Vagina (tissue), 2 donors: ENCODE results near the gene USP54. TPM values are rescaled to one million over a fixed set of nuclear protein-coding genes. Genes with fewer than 3 reads are reported as not detected.

Experiments
- DNase-seq, 2 donors: peaks; one replicate each; pipeline ENCODE4 v3.0.0-alpha.2; 2017; ENCODE audit errors: extremely low spot score in 2 of 2
- H3K27ac ChIP-seq: fragments of 200-600 bp; sonication (generic); one replicate; pipeline ENCODE4 v1.5.1; 2019
- H3K27me3 ChIP-seq: fragments of 200-600 bp; sonication (generic); one replicate; pipeline ENCODE4 v1.5.1; 2019
- H3K36me3 ChIP-seq, 2 donors: fragments of 200-600 bp; sonication (generic); one replicate each; pipeline ENCODE4 v1.5.1; 2017 to 2019
- H3K4me1 ChIP-seq: fragments of 200-600 bp; sonication (generic); one replicate; pipeline ENCODE4 v1.5.1; 2019
- H3K4me3 ChIP-seq, 2 donors: fragments of 200-600 bp; sonication (generic); 1 replicate in 1 of 2; 2 replicates in 1 of 2; pipeline ENCODE4 v1.5.1; 2016 to 2019
- H3K9me3 ChIP-seq: fragments of 200-600 bp; sonication (generic); one replicate; pipeline ENCODE4 v1.5.1; 2019
- CTCF ChIP-seq, 3 experiments: fragments of 450-650 bp in 2 of 3; fragments of 200-600 bp in 1 of 3; sonication (generic) in 1 of 3; IDR thresholded peaks; one replicate each; pipeline ENCODE4 v1.5.1; 2017 to 2019; ENCODE audit warnings: antibody characterized with exemption in 3 of 3, mild to moderate bottlenecking in 2 of 3, moderate library complexity in 2 of 3
- POLR2A ChIP-seq, 2 donors: fragments of 450-650 bp; IDR thresholded peaks; one replicate each; pipeline ENCODE4 v1.6.1; 2017; ENCODE audit warnings: antibody characterized with exemption in 2 of 2, mild to moderate bottlenecking in 2 of 2, moderate library complexity in 2 of 2
- POLR2AphosphoS5 ChIP-seq, 2 donors: sonication (generic); formaldehyde crosslinking; IDR thresholded peaks; one replicate each; pipeline ENCODE4 v1.9.0; 2017; ENCODE audit warnings: antibody characterized with exemption in 2 of 2, mild to moderate bottlenecking in 2 of 2, low read depth in 1 of 2; ENCODE audit not compliant: insufficient read depth in 1 of 2
- intact Hi-C: fragments of 100-400 bp; cut with DNase I; formaldehyde crosslinking; loops from one replicate; pipeline ENCODE4 v1.15.1; 2023
- total RNA-seq: library from RNA; depleted of rRNA; stranded (reverse); fragments of >200 nt; gene quantifications from one replicate; pipeline ENCODE4 v1.2.3, GENCODE V29; 2016

USP54 gene
- total RNA-seq, 1 donor from 2014 or later: 27.7 TPM

GRCh38 chr10:73495884-73496674, 95.1 kb downstream of the USP54 start, which contains the start of gene PPP3CB:
TSS of gene PPP3CB (minus strand) at chr10:73496024. CDS start at chr10:73495889, 135 bp downstream.
- TF ChIP-seq CTCF (IDR thresholded peaks at IDR 0.05) (no peak), POLR2AphosphoS5 (IDR thresholded peaks at IDR 0.05; ENCODE audit: insufficient read depth in 1 of 2, low read depth in 1 of 2) (peak in 1 of 2 donors; percentile 40)
- peak in 1 of 2 donors; percentile 94 for DNase-seq
- intact Hi-C loops: loop anchor here (10.0 kb wide), 1 partner anchor 331 kb away; the partner anchor contains the start of genes ECD and FAM149B1
- Histone ChIP-seq H3K36me3 (peaks cover 0 to 14% of the 10 kb centered on the region in 2 donors), H3K27me3 (no peaks in the 10 kb centered on the region), H3K4me1 (peaks cover 46% of the 10 kb centered on the region), H3K4me3 (peak within 1 kb of the TSS; percentile 77 to 92), H3K27ac (peak within 1 kb of the TSS; percentile 93), H3K9me3 (no peaks in the 10 kb centered on the region)

GRCh38 chr10:73495226-73495883, 95.8 kb downstream of the USP54 start:
- H3K4me3 ChIP-seq: peak overlapping the region; percentile 77 to 92

GRCh38 chr10:73494877-73495225, 96.3 kb downstream of the USP54 start:
- intact Hi-C loops: loop anchor here (10.0 kb wide), 1 partner anchor 330 kb away; the partner anchor contains the start of genes ECD and FAM149B1
- Histone ChIP-seq H3K4me1 (peaks cover 55% of the 10 kb centered on the region), H3K27me3 (no peaks in the 10 kb centered on the region), H3K36me3 (peaks cover 0 to 14% of the 10 kb centered on the region in 2 donors), H3K27ac (peak overlapping the region; percentile 93), H3K9me3 (no peaks in the 10 kb centered on the region), H3K4me3 (peak overlapping the region; percentile 77 to 92)
- DNase-seq: no peak
- TF ChIP-seq CTCF (IDR thresholded peaks at IDR 0.05) (no peak), POLR2A (IDR thresholded peaks at IDR 0.05) (no peak), POLR2AphosphoS5 (IDR thresholded peaks at IDR 0.05; ENCODE audit: insufficient read depth in 1 of 2, low read depth in 1 of 2) (no peak)

More at GRCh38 chr10:73495226-73495883, 95.8 kb downstream of the USP54 start:
- peaks cover 0 to 14% of the 10 kb centered on the region in 2 donors for H3K36me3 ChIP-seq
- peak in 1 of 2 donors; percentile 91 for DNase-seq
- H3K9me3 ChIP-seq: no peaks in the 10 kb centered on the region
- no peaks in the 10 kb centered on the region for H3K27me3 ChIP-seq
- intact Hi-C loops: loop anchor here (10.0 kb wide), 1 partner anchor 331 kb away; the partner anchor contains the start of genes ECD and FAM149B1
- TF ChIP-seq POLR2A (IDR thresholded peaks at IDR 0.05): peak in 1 of 2 donors; percentile 35
- no peak for TF ChIP-seq CTCF (IDR thresholded peaks at IDR 0.05)
- TF ChIP-seq POLR2AphosphoS5 (IDR thresholded peaks at IDR 0.05; ENCODE audit: insufficient read depth in 1 of 2, low read depth in 1 of 2): peak in 1 of 2 donors; percentile 76
- peaks cover 50% of the 10 kb centered on the region for H3K4me1 ChIP-seq
- H3K27ac ChIP-seq: peak overlapping the region; percentile 93

- peaks cover 0 to 14% of the 10 kb centered on the region in 2 donors for H3K36me3 ChIP-seq
- DNase-seq: no peak
- intact Hi-C loops: loop anchor here (10.0 kb wide), 1 partner anchor 329 kb away; the partner anchor contains the start of genes ECD and FAM149B1
- H3K9me3 ChIP-seq: no peaks in the 10 kb centered on the region
- TF ChIP-seq POLR2A (IDR thresholded peaks at IDR 0.05) (no peak), CTCF (IDR thresholded peaks at IDR 0.05) (no peak), POLR2AphosphoS5 (IDR thresholded peaks at IDR 0.05; ENCODE audit: insufficient read depth in 1 of 2, low read depth in 1 of 2) (no peak)
- H3K27ac ChIP-seq: peak overlapping the region; percentile 1
- H3K4me3 ChIP-seq: peak overlapping the region; percentile 6 to 92
- no peaks in the 10 kb centered on the region for H3K27me3 ChIP-seq
- H3K4me1 ChIP-seq: peaks cover 61% of the 10 kb centered on the region
Observed at GRCh38 chr10:73494213-73494612, 96.9 kb downstream of the USP54 start.
